ENCODE data around the gene TMEM132D. TPM values are rescaled to one million over a fixed set of nuclear protein-coding genes. Genes with fewer than 3 reads are reported as not detected.

The TMEM132D gene
- total and polyA plus RNA-seq, 2 of the 8 experiments (the other 6 are each of a cell fraction or from before 2014, with no cell fraction given) = 3.5 to 10.1 TPM

- H3K27me3 ChIP-seq (replicated peaks in 1 of 4; ENCODE audit: control insufficient read depth in 3 of 4, extremely low read depth in 1 of 4, insufficient read depth in 3 of 4, low read length in 3 of 4) = no peaks in the 10 kb centered on the region; a peak in 1 of 7 replicates
- no peaks in the 10 kb centered on the region for H3K79me1 ChIP-seq (ENCODE audit: low read depth, low read length)
- H3K18ac ChIP-seq (ENCODE audit: extremely low read depth, low read length) = no peak overlapping the region
- no peak overlapping the region for H2AK5ac ChIP-seq (ENCODE audit: low read depth, low read length)
- WGBS, 2 experiments (ENCODE audit: extremely low coverage in 1 of 2, insufficient coverage in 1 of 2, insufficient read length in 1 of 2, insufficient replicate concordance in 2 of 2, low coverage in 1 of 2, low lambda C conversion rate in 2 of 2, missing lambda C conversion rate in 1 of 2) = 79 to 100% methylated on average over 1 to 4 of the region's 4 CpGs
- peaks cover 6% of the 10 kb centered on the region; the same call in 1 of the 2 replicates for H3K23me2 ChIP-seq (ENCODE audit: low read depth, low read length)
- no peak overlapping the region for H3K9ac ChIP-seq (replicated peaks in 1 of 4; ENCODE audit: extremely low read depth in 1 of 4, low read depth in 3 of 4, low read length in 3 of 4)
- H3K36me3 ChIP-seq (ENCODE audit: control insufficient read depth in 2 of 4, insufficient read depth in 4 of 4, low read length in 3 of 4) = no peaks in the 10 kb centered on the region
- ChIA-PET CTCF (ENCODE audit: partially characterized antibody) (no interaction called here), POLR2A (ENCODE audit: partially characterized antibody) (no interaction called here)
- DNase-seq (ENCODE audit: low read depth in 1 of 2, low spot score in 2 of 2) = no peak
- H3K4me3 ChIP-seq (ENCODE audit: extremely low read depth in 1 of 4, insufficient read depth in 2 of 4, low read depth in 3 of 4, low read length in 4 of 4) = no peak overlapping the region
- peak overlapping the region; percentile 34 for H3K56ac ChIP-seq (replicated peaks; ENCODE audit: insufficient read length, low read depth, low read length)
- no peaks in the 10 kb centered on the region for H3K79me2 ChIP-seq (ENCODE audit: control insufficient read depth in 1 of 2, insufficient read depth in 2 of 2, low read length in 2 of 2)
- peaks cover 6 to 10% of the 10 kb centered on the region in 2 experiments for H3K9me3 ChIP-seq (ENCODE audit: insufficient read depth in 2 of 2, low read depth in 1 of 2, low read length in 1 of 2)
- H4K8ac ChIP-seq (ENCODE audit: extremely low read depth, insufficient read depth, low read length) = no peak overlapping the region
- no peak overlapping the region for H3K4ac ChIP-seq (replicated peaks; ENCODE audit: insufficient read length, low read depth, low read length)
- H3K27ac ChIP-seq (ENCODE audit: low read depth, low read length) = no peak overlapping the region
- no peak overlapping the region for H4K91ac ChIP-seq (replicated peaks; ENCODE audit: insufficient read length, low read length)
- no peak overlapping the region for H2BK5ac ChIP-seq (ENCODE audit: low read depth, low read length)
- no peak overlapping the region for H2BK12ac ChIP-seq (ENCODE audit: low read depth, low read length)
- no peak overlapping the region for H2BK120ac ChIP-seq (replicated peaks; ENCODE audit: low read depth, low read length)
- no peak overlapping the region for H3K14ac ChIP-seq (ENCODE audit: insufficient read length)
- no peak overlapping the region for H4K5ac ChIP-seq (ENCODE audit: insufficient read length, low read depth, low read length)
- peaks cover 0 to 3% (median 0%) of the 10 kb centered on the region in 4 experiments; a peak in 2 of 7 replicates for H3K4me1 ChIP-seq (replicated peaks in 1 of 4; ENCODE audit: control insufficient read depth in 3 of 4, insufficient read depth in 4 of 4, low read length in 3 of 4)
- H2BK15ac ChIP-seq (ENCODE audit: low read length) = no peak overlapping the region
- no peak overlapping the region for H3K4me2 ChIP-seq (ENCODE audit: insufficient read depth in 1 of 2, low read depth in 2 of 2, low read length in 2 of 2)
- FAIRE-seq = no peak
- no peak overlapping the region for H2BK20ac ChIP-seq (ENCODE audit: low read length)
- H3K23ac ChIP-seq (ENCODE audit: insufficient read length) = no peak overlapping the region
- TF ChIP-seq HDAC6 (IDR thresholded peaks at IDR 0.05; ENCODE audit: low read depth, low read length) = no peak
- TF ChIP-seq FOSL1 (IDR thresholded peaks at IDR 0.05; ENCODE audit: insufficient read depth, low read depth, low read length) = no peak
- TF ChIP-seq EP300 (IDR thresholded peaks at IDR 0.05; ENCODE audit: borderline replicate concordance in 1 of 2, low read depth in 2 of 2, low read length in 2 of 2) = no peak
- TF ChIP-seq TAF1 (IDR thresholded peaks at IDR 0.05; ENCODE audit: low read depth, low read length) = no peak
- TF ChIP-seq, protein P1, sequence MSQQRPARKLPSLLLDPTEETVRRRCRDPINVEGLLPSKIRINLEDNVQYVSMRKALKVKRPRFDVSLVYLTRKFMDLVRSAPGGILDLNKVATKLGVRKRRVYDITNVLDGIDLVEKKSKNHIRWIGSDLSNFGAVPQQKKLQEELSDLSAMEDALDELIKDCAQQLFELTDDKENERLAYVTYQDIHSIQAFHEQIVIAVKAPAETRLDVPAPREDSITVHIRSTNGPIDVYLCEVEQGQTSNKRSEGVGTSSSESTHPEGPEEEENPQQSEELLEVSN (IDR thresholded peaks at IDR 0.05) = no peak
- TF ChIP-seq BRCA1 (IDR thresholded peaks at IDR 0.05; ENCODE audit: low read depth, low read length) = no peak
- TF ChIP-seq JUND (IDR thresholded peaks at IDR 0.05; ENCODE audit: low read length) = no peak
- no peak for TF ChIP-seq SP4 (IDR thresholded peaks at IDR 0.05; ENCODE audit: low read length)
- TF ChIP-seq RBBP5 (IDR thresholded peaks at IDR 0.05; ENCODE audit: borderline replicate concordance, low read depth, low read length) = no peak
- no peak for TF ChIP-seq POU5F1 (IDR thresholded peaks at IDR 0.05; ENCODE audit: low read depth, low read length)
- no peak overlapping the region for H2AFZ ChIP-seq (ENCODE audit: low read length)
- H4K20me1 ChIP-seq (replicated peaks in 1 of 2; ENCODE audit: control insufficient read depth in 1 of 2, insufficient read depth in 2 of 2, low read length in 2 of 2) = peaks cover 0 to 3% of the 10 kb centered on the region in 2 experiments
These were observed 532.6 kb downstream of the TMEM132D start for GRCh38 chr12:129371268-129371667.

All from H1 (cell line).